Measurements from ENCODE around the gene PHKA1.

DNA sequence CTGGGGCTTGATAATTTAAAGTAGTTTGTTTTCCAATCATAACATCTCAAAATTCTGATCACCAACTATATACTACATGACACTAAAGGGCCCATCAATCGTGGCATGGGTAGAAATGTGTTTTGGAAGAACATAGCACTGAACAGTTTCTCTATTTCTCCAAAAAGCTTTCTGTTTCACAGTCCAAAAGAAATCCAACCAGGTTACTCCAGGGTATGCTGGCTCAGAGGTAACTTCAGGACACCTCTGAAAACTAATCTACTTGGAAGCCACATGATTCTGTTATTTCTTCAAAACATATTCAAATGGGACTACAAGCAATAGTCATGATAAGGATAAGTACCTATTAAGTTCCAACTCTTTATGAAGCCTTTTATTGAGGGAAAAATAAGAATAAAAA, 8.3 kb downstream of the PHKA1 start:
- no peak for TF ChIP-seq POLR2AphosphoS2 (conservative IDR thresholded peaks at IDR 0.05; ENCODE audit: low read length)
- TF ChIP-seq, protein P1, sequence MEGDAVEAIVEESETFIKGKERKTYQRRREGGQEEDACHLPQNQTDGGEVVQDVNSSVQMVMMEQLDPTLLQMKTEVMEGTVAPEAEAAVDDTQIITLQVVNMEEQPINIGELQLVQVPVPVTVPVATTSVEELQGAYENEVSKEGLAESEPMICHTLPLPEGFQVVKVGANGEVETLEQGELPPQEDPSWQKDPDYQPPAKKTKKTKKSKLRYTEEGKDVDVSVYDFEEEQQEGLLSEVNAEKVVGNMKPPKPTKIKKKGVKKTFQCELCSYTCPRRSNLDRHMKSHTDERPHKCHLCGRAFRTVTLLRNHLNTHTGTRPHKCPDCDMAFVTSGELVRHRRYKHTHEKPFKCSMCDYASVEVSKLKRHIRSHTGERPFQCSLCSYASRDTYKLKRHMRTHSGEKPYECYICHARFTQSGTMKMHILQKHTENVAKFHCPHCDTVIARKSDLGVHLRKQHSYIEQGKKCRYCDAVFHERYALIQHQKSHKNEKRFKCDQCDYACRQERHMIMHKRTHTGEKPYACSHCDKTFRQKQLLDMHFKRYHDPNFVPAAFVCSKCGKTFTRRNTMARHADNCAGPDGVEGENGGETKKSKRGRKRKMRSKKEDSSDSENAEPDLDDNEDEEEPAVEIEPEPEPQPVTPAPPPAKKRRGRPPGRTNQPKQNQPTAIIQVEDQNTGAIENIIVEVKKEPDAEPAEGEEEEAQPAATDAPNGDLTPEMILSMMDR (IDR thresholded peaks at IDR 0.05) = no peak
- no peak for TF ChIP-seq HDAC2 (IDR thresholded peaks at IDR 0.05)
- TF ChIP-seq MYC (IDR thresholded peaks at IDR 0.05; ENCODE audit: borderline replicate concordance, low read length) = no peak
- no peak for TF ChIP-seq POLR2A (IDR thresholded peaks at IDR 0.05; ENCODE audit: low read length)
- no peak for TF ChIP-seq KDM1A (IDR thresholded peaks at IDR 0.05; ENCODE audit: low read depth)
- no peak for TF ChIP-seq JUNB (IDR thresholded peaks at IDR 0.05)
